Pons (tissue), 1 donor: ENCODE results near the gene DCAF12L2.
"Not testable (repeated sequence)": the region's sequence is repeated elsewhere in the genome, so short reads cannot be mapped to it uniquely, and the experiment has no call there.

Experiments used
- DNase-seq: peaks from one replicate; pipeline ENCODE4 v3.0.0-alpha.2; 2016; ENCODE audit warnings: low spot score

The DCAF12L2 gene

DNA sequence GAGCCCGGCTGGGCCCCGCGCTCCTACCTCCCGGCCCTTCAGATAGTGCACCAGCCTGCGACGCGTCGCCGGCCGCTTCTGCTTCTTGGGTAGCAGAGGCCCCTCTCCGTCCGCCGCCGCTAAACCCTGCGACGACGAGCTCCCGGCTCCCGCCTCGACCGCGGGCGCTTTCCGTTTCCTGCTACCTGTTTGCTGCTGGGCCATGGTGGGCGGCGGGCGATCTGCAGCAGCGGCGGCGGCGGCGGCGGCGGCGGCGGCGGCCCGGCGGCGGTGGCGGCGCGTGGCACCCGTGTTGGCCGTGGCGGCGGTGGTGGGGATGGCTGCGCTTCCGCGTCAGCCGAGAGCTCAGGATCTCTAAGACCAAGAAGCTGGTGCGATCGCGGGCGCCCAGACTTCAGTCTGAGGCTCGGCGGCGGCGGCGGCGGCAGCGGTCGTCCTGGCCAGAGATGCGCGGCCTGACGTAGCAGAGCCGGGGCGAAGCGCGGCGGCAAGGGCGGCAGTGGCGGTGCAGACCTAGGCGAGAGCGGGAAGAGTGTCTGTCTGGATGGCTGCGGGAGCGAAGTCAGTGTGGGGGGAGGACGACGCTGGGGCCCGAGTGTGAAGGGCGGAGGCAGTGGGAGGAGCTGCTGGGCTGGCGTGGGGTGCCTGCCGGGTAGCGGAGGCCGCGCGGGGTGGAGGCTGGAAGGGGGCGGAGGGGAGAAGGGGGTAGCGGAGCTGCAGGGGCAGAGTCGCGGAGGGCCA lies at the start of gene DCAF12L2:
Gene DCAF12L2, minus strand, starts transcription at position 569 of the 741 bp plus-strand sequence. Its CDS starts 365 bp downstream, at position 204.
- DNase-seq = no peak

DNA sequence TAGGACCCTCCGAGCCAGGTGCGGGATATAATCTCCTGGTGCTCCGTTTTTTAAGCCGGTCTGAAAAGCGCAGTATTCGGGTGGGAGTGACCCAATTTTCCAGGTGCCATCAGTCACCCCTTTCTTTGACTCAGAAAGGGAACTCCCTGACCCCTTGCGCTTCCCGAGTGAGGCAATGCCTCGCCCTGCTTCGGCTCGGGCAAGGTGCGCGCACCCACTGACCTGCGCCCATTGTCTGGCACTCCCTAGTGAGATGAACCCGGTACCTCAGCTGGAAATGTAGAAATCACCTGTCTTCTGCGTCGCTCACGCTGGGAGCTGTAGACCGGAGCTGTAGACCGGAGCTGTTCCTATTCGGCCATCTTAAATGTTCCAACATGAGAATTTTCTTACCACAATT lies 24.8 kb upstream of the DCAF12L2 start:
- DNase-seq = not testable (repeated sequence)

GRCh38 chrX:126177133-126177840 lies 11.2 kb upstream of the DCAF12L2 start:
- no peak for DNase-seq

GRCh38 chrX:126170720-126171119 lies 4.6 kb upstream of the DCAF12L2 start:
- DNase-seq = no peak

GRCh38 chrX:126167560-126167959 lies 1.5 kb upstream of the DCAF12L2 start:
- DNase-seq = no peak

GRCh38 chrX:126165401-126165720 lies 728 bp downstream of the DCAF12L2 start:
- DNase-seq = no peak

GRCh38 chrX:126164689-126165400 lies 1.2 kb downstream of the DCAF12L2 start:
- no peak for DNase-seq

DNA sequence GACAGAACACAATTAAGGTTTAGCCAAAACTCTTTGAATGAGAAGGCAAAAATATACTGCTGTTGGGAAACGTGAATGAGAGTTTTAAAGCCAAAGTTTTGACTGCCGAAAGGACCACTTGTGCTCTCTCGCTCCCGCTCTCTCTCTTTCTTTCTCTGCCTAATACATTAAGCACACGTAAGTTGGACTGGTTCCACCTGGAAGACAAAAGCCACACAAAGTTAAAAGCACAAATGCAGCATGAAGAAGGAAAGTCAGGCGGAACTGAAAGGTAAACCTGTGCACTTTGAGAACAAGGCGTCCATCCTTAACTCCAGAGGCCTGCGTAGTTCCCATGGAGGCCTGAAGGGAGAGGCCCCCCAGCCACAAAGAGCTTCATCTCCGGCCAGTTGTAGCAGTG lies 1.9 kb downstream of the DCAF12L2 start:
- DNase-seq = no peak

- no peak for DNase-seq
Measured at GRCh38 chrX:126141014-126141413, 25.1 kb downstream of the DCAF12L2 start.

DNA sequence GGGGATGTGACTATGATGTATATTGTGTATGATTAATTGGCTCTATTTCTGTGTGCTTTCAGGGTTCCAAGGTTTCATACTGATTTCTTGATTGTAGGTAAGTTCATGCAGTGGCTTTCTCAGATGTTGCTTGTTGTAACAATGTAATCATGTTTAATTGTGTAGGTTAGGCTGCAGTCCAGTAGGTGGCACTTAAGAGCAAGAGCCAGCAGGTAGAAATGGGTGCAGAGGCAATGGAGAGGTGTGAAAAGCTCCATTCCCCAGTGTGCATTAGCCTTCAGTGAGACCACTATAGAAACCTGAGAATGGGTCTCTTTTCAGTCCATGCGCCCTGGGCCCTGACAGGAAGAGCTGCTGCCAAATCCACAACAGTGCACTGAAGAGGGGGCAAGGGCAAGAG lies 28.2 kb downstream of the DCAF12L2 start:
- no peak for DNase-seq

- DNase-seq = no peak
Measured at GRCh38 chrX:126124721-126125120, 41.4 kb downstream of the DCAF12L2 start.
